Sigmoid colon (tissue), 7 donors: ENCODE measurements around the gene FMO2. TPM values are rescaled to one million over a fixed set of nuclear protein-coding genes. Genes with fewer than 3 reads are reported as not detected.

Experiments used
- DNase-seq: peaks from one replicate; pipeline ENCODE4 v3.0.0-alpha.2; 2019
- H3K27ac ChIP-seq, 4 donors: fragments of 200-600 bp; sonication (generic); one replicate each; pipeline ENCODE4 v1.5.1; 2016 to 2019; ENCODE audit warnings: mild to moderate bottlenecking in 1 of 4
- H3K27me3 ChIP-seq, 3 donors: fragments of 200-600 bp; sonication (generic); one replicate each; pipeline ENCODE4 v1.5.1; 2019; ENCODE audit warnings: mild to moderate bottlenecking in 1 of 3
- H3K36me3 ChIP-seq, 4 donors: fragments of 200-600 bp; sonication (generic); one replicate each; pipeline ENCODE4 v1.5.1; 2016 to 2019
- H3K4me1 ChIP-seq, 4 donors: fragments of 200-600 bp; sonication (generic); one replicate each; pipeline ENCODE4 v1.5.1; 2017 to 2019
- H3K4me3 ChIP-seq, 4 donors: fragments of 200-600 bp; sonication (generic); one replicate each; pipeline ENCODE4 v1.5.1; 2017 to 2019; ENCODE audit warnings: mild to moderate bottlenecking in 2 of 4, moderate library complexity in 1 of 4
- H3K9me3 ChIP-seq, 4 donors: fragments of 200-600 bp in 3 of 4; sonication (generic) in 3 of 4; one replicate each; pipeline versions ENCODE4 v1.5.1 to v1.6.1; 2013 to 2019
- CTCF ChIP-seq, 4 experiments: fragments of 450-650 bp in 3 of 4; fragments of 200-600 bp in 1 of 4; IDR thresholded peaks; one replicate each; pipeline ENCODE4 v1.5.1; 2016 to 2019; ENCODE audit warnings: antibody characterized with exemption in 4 of 4, mild to moderate bottlenecking in 3 of 4, moderate library complexity in 2 of 4
- EP300 ChIP-seq, 4 donors: sonication (generic); formaldehyde crosslinking; IDR thresholded peaks; one replicate each; pipeline ENCODE4 v1.6.1; 2017; ENCODE audit warnings: antibody characterized with exemption in 4 of 4
- POLR2A ChIP-seq, 2 donors: fragments of 450-650 bp; IDR thresholded peaks; one replicate each; pipeline ENCODE4 v1.6.1; 2016; ENCODE audit warnings: antibody characterized with exemption in 2 of 2, mild to moderate bottlenecking in 2 of 2, moderate library complexity in 2 of 2
- POLR2AphosphoS5 ChIP-seq, 4 donors: sonication (generic); formaldehyde crosslinking; IDR thresholded peaks; one replicate each; pipeline ENCODE4 v1.6.1; 2017; ENCODE audit warnings: antibody characterized with exemption in 4 of 4
- WGBS, 2 donors: extraction: QIAGEN DNeasy Blood & Tissue Kit; methylation state at CpG; one replicate each; pipeline ENCODE4 v1.1.7; 2013; 5-methylcytosine and 5-hydroxymethylcytosine counted together
- intact Hi-C: fragments of 100-400 bp; cut with DNase I; formaldehyde crosslinking; loops from one replicate; pipeline ENCODE4 v1.15.1; 2023
- polyA plus RNA-seq, 3 donors: library from polyadenylated mRNA; stranded (reverse); fragments of 200-250 nt; gene quantifications; one replicate each; pipeline ENCODE4 v1.2.3, GENCODE V29; 2013
- small RNA-seq, 3 donors: library from RNA; depleted of rRNA; stranded (forward); fragments of <200 nt; gene quantifications; one replicate each; pipeline ENCODE3, GENCODE V24; 2016
- total RNA-seq, 4 donors: library from RNA; depleted of rRNA; stranded (reverse); fragments of >200 nt; gene quantifications; one replicate each; pipeline ENCODE4 v1.1.0, GENCODE V29; 2016
- donor health status: healthy with polysubstance abuse.
- donor health status: Bipolar disorder and iron deficiency.
- donor health status: healthy.

Gene FMO2
- total and polyA plus RNA-seq, 7 donors, result 0.23 to 35.1 (median 4.2) TPM

- H3K4me1 ChIP-seq, result no peaks in the 10 kb centered on the region
- H3K27me3 ChIP-seq, result peaks cover 0 to 18% (median 17%) of the 10 kb centered on the region in 3 donors
- peak; percentile 67 for DNase-seq
- H3K9me3 ChIP-seq, result no peaks in the 10 kb centered on the region
- H3K27ac ChIP-seq, result no peak overlapping the region
- no peaks in the 10 kb centered on the region for H3K36me3 ChIP-seq
- intact Hi-C loops, result no loop called here
- H3K4me3 ChIP-seq, result no peak overlapping the region
- TF ChIP-seq EP300 (IDR thresholded peaks at IDR 0.05) (no peak), POLR2AphosphoS5 (IDR thresholded peaks at IDR 0.05) (no peak), POLR2A (IDR thresholded peaks at IDR 0.05) (no peak), CTCF (IDR thresholded peaks at IDR 0.05) (no peak)
- 13 to 58% methylated on average over 8 of the region's 8 CpGs for WGBS, 2 donors
Observed at GRCh38 chr1:171256940-171257606, 72.0 kb downstream of the FMO2 start.

GRCh38 chr1:171257607-171258076, 72.5 kb downstream of the FMO2 start:
- WGBS, 2 donors, result 59 to 81% methylated on average over 5 of the region's 5 CpGs
- intact Hi-C loops, result no loop called here
- no peak for TF ChIP-seq EP300 (IDR thresholded peaks at IDR 0.05)
- no peak for TF ChIP-seq POLR2A (IDR thresholded peaks at IDR 0.05)
- TF ChIP-seq CTCF (IDR thresholded peaks at IDR 0.05), result no peak
- no peak for TF ChIP-seq POLR2AphosphoS5 (IDR thresholded peaks at IDR 0.05)

GRCh38 chr1:171258429-171258828, 73.3 kb downstream of the FMO2 start:
- H3K4me1 ChIP-seq, result no peaks in the 10 kb centered on the region
- no peaks in the 10 kb centered on the region for H3K36me3 ChIP-seq
- intact Hi-C loops, result no loop called here
- TF ChIP-seq EP300 (IDR thresholded peaks at IDR 0.05), result no peak
- no peak for TF ChIP-seq POLR2AphosphoS5 (IDR thresholded peaks at IDR 0.05)
- no peak for TF ChIP-seq POLR2A (IDR thresholded peaks at IDR 0.05)
- no peak for TF ChIP-seq CTCF (IDR thresholded peaks at IDR 0.05)
- H3K4me3 ChIP-seq, result no peak overlapping the region
- DNase-seq, result no peak
- peaks cover 0 to 8% (median 4%) of the 10 kb centered on the region in 3 donors for H3K27me3 ChIP-seq
- no peak overlapping the region for H3K27ac ChIP-seq
- no peaks in the 10 kb centered on the region for H3K9me3 ChIP-seq
- 88 to 93% methylated on average over 3 of the region's 3 CpGs for WGBS, 2 donors

More at GRCh38 chr1:171257607-171258076, 72.5 kb downstream of the FMO2 start:
- Histone ChIP-seq H3K27me3 (peaks cover 0 to 12% (median 11%) of the 10 kb centered on the region in 3 donors), H3K27ac (no peak overlapping the region), H3K4me3 (no peak overlapping the region), H3K36me3 (no peaks in the 10 kb centered on the region), H3K4me1 (no peaks in the 10 kb centered on the region), H3K9me3 (no peaks in the 10 kb centered on the region)
- DNase-seq, result no peak

- H3K4me1 ChIP-seq, result no peaks in the 10 kb centered on the region
- intact Hi-C loops, result no loop called here
- no peaks in the 10 kb centered on the region for H3K36me3 ChIP-seq
- no peak overlapping the region for H3K4me3 ChIP-seq
- 87 to 88% methylated on average over 2 of the region's 2 CpGs for WGBS, 2 donors
- no peak overlapping the region for H3K27ac ChIP-seq
- peaks cover 0 to 2% (median 0%) of the 10 kb centered on the region in 3 donors for H3K27me3 ChIP-seq
- no peaks in the 10 kb centered on the region for H3K9me3 ChIP-seq
- no peak for DNase-seq
- TF ChIP-seq POLR2AphosphoS5 (IDR thresholded peaks at IDR 0.05) (no peak), EP300 (IDR thresholded peaks at IDR 0.05) (no peak), POLR2A (IDR thresholded peaks at IDR 0.05) (no peak), CTCF (IDR thresholded peaks at IDR 0.05) (no peak)
Observed at GRCh38 chr1:171258943-171259342, 73.8 kb downstream of the FMO2 start.

Small RNA genes within 50 kb of the gene (small RNA-seq; reads per million reads assigned to genes)
- 0 reads per million in 3 donors for gene RF00019

Other genes with a start within 250 kb of the FMO2 start
- gene MROH9, start 249.8 kb upstream of the FMO2 start, total RNA-seq, result not detected
- not detected for gene MROH9, start 249.8 kb upstream of the FMO2 start, polyA plus RNA-seq
- gene FMO3, start 94.4 kb upstream of the FMO2 start, total RNA-seq, result 1 to 10 TPM in 2 of 4 donors, not detected in 2; 1.8 to 2.3 TPM
- 1 to 10 TPM in 1 of 3 donors, under 1 TPM in 2; 0.82 to 1.8 (median 0.92) TPM for gene FMO3, start 94.4 kb upstream of the FMO2 start, polyA plus RNA-seq
- gene FMO1, start 63.2 kb downstream of the FMO2 start, total RNA-seq, result under 1 TPM in 3 of 4 donors, not detected in 1; 0.28 to 0.82 (median 0.36) TPM
- gene FMO1, start 63.2 kb downstream of the FMO2 start, polyA plus RNA-seq, result under 1 TPM in 2 of 3 donors, not detected in 1; 0.26 to 0.60 TPM
- 1 to 10 TPM; 2.0 to 4.4 (median 3.7) TPM for gene FMO4, start 128.9 kb downstream of the FMO2 start, total RNA-seq
- gene FMO4, start 128.9 kb downstream of the FMO2 start, polyA plus RNA-seq, result 10 to 100 TPM in 1 of 3 donors, 1 to 10 TPM in 2; 3.4 to 13.9 (median 7.8) TPM